Measurements from ENCODE around the gene FAM209B. TPM values are rescaled to one million over a fixed set of nuclear protein-coding genes. Genes with fewer than 3 reads are reported as not detected.
"Not testable (repeated sequence)": the region's sequence is repeated elsewhere in the genome, so short reads cannot be mapped to it uniquely, and the experiment has no call there.

FAM209B gene, protein sequence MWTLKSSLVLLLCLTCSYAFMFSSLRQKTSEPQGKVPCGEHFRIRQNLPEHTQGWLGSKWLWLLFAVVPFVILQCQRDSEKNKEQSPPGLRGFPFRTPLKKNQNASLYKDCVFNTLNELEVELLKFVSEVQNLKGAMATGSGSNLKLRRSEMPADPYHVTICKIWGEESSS
- not detected for total RNA-seq

DNA sequence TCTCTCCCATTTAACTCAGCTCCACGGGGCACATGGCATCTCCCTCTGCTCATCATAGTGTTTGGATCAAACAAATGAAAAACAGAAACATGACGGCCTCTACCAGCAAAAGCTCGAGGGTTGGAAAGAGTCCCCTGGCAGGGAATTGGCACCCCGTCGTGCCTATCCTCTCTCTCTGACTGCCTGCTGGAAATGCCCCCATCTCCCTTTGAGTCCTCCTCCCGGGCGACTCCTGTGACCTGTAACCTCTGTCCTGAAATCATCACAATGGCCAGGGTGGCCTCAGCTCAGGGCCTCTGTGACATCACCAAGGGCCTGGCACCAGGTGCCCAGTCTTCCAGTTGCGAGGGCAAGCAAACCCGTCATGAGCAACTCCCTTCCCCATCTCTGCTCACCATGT is at the start of gene FAM209B:
Gene FAM209B, plus strand, starts transcription at position 301 of the 400 bp plus-strand sequence. Its CDS starts 96 bp downstream, at position 397.
- H3K9me3 ChIP-seq; H3K27ac ChIP-seq; H3K36me3 ChIP-seq (replicated peaks in 1 of 2; ENCODE audit: insufficient read depth in 1 of 2, low read depth in 2 of 2); intact Hi-C loops (cut with DNase I); ATAC-seq; DNase-seq; H3K4me3 ChIP-seq; H3K27me3 ChIP-seq; H3K4me1 ChIP-seq: not testable (repeated sequence)
- WGBS, 2 donors, result 84 to 92% methylated on average over 9 of the region's 9 CpGs

GRCh38 chr20:56483970-56484369 is 49.1 kb upstream of the FAM209B start:
- Histone ChIP-seq H3K27ac (no peak overlapping the region), H3K4me1 (no peaks in the 10 kb centered on the region), H3K4me3 (no peak overlapping the region), H3K27me3 (no peaks in the 10 kb centered on the region), H3K36me3 (replicated peaks in 1 of 2; ENCODE audit: insufficient read depth in 1 of 2, low read depth in 2 of 2) (peaks cover 6 to 36% of the 10 kb centered on the region in 2 donors), H3K9me3 (no peaks in the 10 kb centered on the region)
- ATAC-seq (no peak), DNase-seq (peak in 1 of 4 donors; percentile 18)
- TF ChIP-seq POLR2A (IDR thresholded peaks at IDR 0.05), result no peak
- TF ChIP-seq, protein P1, sequence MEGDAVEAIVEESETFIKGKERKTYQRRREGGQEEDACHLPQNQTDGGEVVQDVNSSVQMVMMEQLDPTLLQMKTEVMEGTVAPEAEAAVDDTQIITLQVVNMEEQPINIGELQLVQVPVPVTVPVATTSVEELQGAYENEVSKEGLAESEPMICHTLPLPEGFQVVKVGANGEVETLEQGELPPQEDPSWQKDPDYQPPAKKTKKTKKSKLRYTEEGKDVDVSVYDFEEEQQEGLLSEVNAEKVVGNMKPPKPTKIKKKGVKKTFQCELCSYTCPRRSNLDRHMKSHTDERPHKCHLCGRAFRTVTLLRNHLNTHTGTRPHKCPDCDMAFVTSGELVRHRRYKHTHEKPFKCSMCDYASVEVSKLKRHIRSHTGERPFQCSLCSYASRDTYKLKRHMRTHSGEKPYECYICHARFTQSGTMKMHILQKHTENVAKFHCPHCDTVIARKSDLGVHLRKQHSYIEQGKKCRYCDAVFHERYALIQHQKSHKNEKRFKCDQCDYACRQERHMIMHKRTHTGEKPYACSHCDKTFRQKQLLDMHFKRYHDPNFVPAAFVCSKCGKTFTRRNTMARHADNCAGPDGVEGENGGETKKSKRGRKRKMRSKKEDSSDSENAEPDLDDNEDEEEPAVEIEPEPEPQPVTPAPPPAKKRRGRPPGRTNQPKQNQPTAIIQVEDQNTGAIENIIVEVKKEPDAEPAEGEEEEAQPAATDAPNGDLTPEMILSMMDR (IDR thresholded peaks at IDR 0.05), result no peak
- intact Hi-C loops (cut with DNase I), result no loop called here
- WGBS, 2 donors, result 78 to 85% methylated on average over 7 of the region's 7 CpGs

DNA sequence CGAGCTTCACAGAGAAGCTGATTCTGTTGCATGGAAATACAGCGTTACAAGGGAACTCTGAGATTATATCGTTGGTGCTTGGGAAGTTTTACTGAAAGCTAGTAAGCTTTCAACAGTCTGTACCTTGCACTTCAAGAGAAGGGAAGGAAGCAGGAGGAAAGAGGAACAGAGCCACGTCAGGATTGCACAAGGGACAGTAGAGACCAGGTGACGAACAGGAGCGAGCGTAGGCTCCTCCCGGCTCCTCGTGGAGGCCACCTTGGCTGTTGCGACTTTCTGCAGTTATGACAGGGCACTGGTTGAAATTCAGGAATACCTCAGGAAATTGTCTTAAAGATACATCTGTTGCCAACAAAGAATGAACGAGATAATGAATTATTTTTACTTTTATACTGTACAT is 45.8 kb upstream of the FAM209B start:
- TF ChIP-seq POLR2A (IDR thresholded peaks at IDR 0.05), result no peak
- TF ChIP-seq, protein P1 (IDR thresholded peaks at IDR 0.05), result no peak
- no peak overlapping the region for H3K27ac ChIP-seq
- H3K27me3 ChIP-seq, result no peaks in the 10 kb centered on the region
- H3K4me3 ChIP-seq, result no peak overlapping the region
- H3K9me3 ChIP-seq, result no peaks in the 10 kb centered on the region
- peaks cover 0 to 27% of the 10 kb centered on the region in 2 donors for H3K36me3 ChIP-seq (replicated peaks in 1 of 2; ENCODE audit: insufficient read depth in 1 of 2, low read depth in 2 of 2)
- WGBS, 2 donors, result 83 to 90% methylated on average over 11 of the region's 11 CpGs
- DNase-seq, result peak in 1 of 4 donors; percentile 21
- no peak for ATAC-seq
- H3K4me1 ChIP-seq, result no peaks in the 10 kb centered on the region
- intact Hi-C loops (cut with DNase I), result no loop called here

DNA sequence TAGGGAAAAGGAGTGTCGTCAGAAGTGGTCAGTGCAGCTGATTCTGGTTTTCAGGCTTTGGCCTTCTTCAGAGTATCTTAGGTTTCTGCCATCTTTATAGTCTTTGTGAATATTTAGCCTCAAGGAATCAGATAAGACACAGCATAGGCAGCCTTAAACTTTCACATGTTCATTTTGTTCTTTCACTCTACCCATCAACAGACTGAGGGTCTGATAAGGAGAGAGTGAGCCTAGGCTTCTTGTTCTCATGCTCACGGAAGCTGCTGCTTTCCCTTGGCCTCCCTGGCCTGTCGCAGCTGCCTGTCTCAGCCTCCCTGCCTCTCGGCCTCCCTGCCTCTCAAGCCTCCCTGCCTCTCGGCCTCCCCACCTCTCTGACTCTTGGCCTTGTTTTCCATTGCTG is 44.5 kb upstream of the FAM209B start:
- WGBS, 2 donors, result 92% methylated on average over 5 of the region's 5 CpGs
- Histone ChIP-seq H3K4me3 (no peak overlapping the region), H3K27me3 (no peaks in the 10 kb centered on the region), H3K27ac (no peak overlapping the region), H3K36me3 (replicated peaks in 1 of 2; ENCODE audit: insufficient read depth in 1 of 2, low read depth in 2 of 2) (peaks cover 0 to 28% of the 10 kb centered on the region in 2 donors), H3K4me1 (no peaks in the 10 kb centered on the region), H3K9me3 (no peaks in the 10 kb centered on the region)
- intact Hi-C loops (cut with DNase I), result no loop called here
- ATAC-seq (no peak), DNase-seq (no peak)
- TF ChIP-seq, protein P1 (IDR thresholded peaks at IDR 0.05), result no peak
- TF ChIP-seq POLR2A (IDR thresholded peaks at IDR 0.05), result no peak

GRCh38 chr20:56501116-56501515 is 31.9 kb upstream of the FAM209B start:
- H3K27me3 ChIP-seq, result no peaks in the 10 kb centered on the region
- WGBS, 2 donors, result 95 to 97% methylated on average over 1 of the region's 1 CpG
- H3K36me3 ChIP-seq (replicated peaks in 1 of 2; ENCODE audit: insufficient read depth in 1 of 2, low read depth in 2 of 2), result peaks cover 0 to 2% of the 10 kb centered on the region in 2 donors
- H3K27ac ChIP-seq, result no peak overlapping the region
- no peaks in the 10 kb centered on the region for H3K4me1 ChIP-seq
- H3K4me3 ChIP-seq, result no peak overlapping the region
- DNase-seq, result no peak
- H3K9me3 ChIP-seq, result no peaks in the 10 kb centered on the region
- intact Hi-C loops (cut with DNase I), result no loop called here
- ATAC-seq, result no peak
- TF ChIP-seq, protein P1 (IDR thresholded peaks at IDR 0.05), result no peak
- TF ChIP-seq POLR2A (IDR thresholded peaks at IDR 0.05), result no peak

Data from body of pancreas (tissue), 4 donors.